Type B pancreatic cell (in vitro differentiated cells): ENCODE measurements around the gene USP24. TPM values are rescaled to one million over a fixed set of nuclear protein-coding genes. Genes with fewer than 3 reads are reported as not detected.

Experiments used
- DNase-seq: peaks from one replicate; pipeline ENCODE4 v3.0.0; 2021; ENCODE audit warnings: mixed read lengths; ENCODE audit not compliant: unreplicated experiment; ENCODE audit errors: extremely low spot score
- H3K27ac Mint-ChIP-seq: 2 replicates; pipeline ENCODE4 v1.8.0; 2021; ENCODE audit warnings: mild to moderate bottlenecking, mixed read lengths
- H3K27me3 Mint-ChIP-seq: 2 replicates; pipeline ENCODE4 v1.8.0; 2021; ENCODE audit warnings: mixed read lengths
- H3K36me3 Mint-ChIP-seq: 2 replicates; pipeline ENCODE4 v1.8.0; 2021; ENCODE audit warnings: mixed read lengths
- H3K4me1 Mint-ChIP-seq: one replicate; pipeline ENCODE4 v1.8.0; 2021; ENCODE audit warnings: mixed read lengths; ENCODE audit not compliant: unreplicated experiment
- H3K4me3 Mint-ChIP-seq: 2 replicates; pipeline ENCODE4 v1.8.0; 2021; ENCODE audit warnings: mild to moderate bottlenecking, mixed read lengths
- H3K9me3 Mint-ChIP-seq: 2 replicates; pipeline ENCODE4 v1.8.0; 2021; ENCODE audit warnings: mixed read lengths
- total RNA-seq: library from RNA; stranded (reverse); gene quantifications from 2 replicates; pipeline ENCODE4 v1.2.1, GENCODE V29; 2021; ENCODE audit warnings: low replicate concordance
- TF ChIP-seq, protein P1 (sequence below): fragments of 200-600 bp; sonication (generic); conservative IDR thresholded peaks from 2 replicates; pipeline ENCODE4 v1.5.0; 2021; ENCODE audit warnings: antibody characterized with exemption, mild to moderate bottlenecking

Gene USP24
- total RNA-seq, 1 donor from 2014 or later, result 44.5 TPM

DNA sequence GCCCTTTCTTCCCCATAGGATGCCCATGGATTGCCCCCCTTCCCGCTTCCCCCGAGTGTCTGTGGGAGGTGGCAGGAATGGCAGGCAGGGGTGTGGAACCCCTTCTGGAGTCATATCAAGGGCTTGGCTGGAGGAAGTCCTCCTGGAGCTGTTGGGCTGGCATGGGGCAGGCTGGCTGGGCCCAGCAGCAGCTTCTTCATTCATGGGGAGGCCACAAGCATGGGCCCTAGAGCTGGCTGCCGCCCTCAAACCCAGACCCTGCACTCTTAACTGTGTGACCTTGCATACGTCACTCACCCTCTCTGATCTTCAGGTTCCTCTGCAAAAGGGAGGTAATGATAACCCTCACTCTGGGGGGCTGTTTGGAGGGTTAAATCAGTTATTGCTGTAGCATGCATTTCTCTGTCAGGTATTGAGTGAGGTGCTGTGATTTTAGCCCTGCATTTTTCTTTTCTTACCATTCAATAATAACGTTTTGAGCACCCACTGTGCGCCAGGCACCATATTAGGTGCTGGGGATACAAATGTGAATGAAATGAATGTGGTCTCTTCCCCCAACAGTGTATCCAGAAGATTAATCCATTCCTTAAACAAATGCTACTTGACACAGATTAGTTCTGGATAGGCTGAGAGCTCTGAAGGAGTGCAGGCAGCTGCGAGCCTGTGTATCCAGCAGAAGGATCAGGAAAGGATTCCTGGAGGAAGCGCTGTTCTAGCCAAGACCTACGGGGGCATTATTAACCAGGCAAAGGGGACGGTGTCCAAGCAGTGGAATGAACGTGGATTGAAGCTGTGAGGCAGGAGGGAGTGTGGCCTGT is 166.5 kb downstream of the USP24 start:
- no peak overlapping the region for H3K4me3 Mint-ChIP-seq
- H3K4me1 Mint-ChIP-seq, result peaks cover 5% of the 10 kb centered on the region
- no peaks in the 10 kb centered on the region for H3K9me3 Mint-ChIP-seq
- TF ChIP-seq, protein P1, sequence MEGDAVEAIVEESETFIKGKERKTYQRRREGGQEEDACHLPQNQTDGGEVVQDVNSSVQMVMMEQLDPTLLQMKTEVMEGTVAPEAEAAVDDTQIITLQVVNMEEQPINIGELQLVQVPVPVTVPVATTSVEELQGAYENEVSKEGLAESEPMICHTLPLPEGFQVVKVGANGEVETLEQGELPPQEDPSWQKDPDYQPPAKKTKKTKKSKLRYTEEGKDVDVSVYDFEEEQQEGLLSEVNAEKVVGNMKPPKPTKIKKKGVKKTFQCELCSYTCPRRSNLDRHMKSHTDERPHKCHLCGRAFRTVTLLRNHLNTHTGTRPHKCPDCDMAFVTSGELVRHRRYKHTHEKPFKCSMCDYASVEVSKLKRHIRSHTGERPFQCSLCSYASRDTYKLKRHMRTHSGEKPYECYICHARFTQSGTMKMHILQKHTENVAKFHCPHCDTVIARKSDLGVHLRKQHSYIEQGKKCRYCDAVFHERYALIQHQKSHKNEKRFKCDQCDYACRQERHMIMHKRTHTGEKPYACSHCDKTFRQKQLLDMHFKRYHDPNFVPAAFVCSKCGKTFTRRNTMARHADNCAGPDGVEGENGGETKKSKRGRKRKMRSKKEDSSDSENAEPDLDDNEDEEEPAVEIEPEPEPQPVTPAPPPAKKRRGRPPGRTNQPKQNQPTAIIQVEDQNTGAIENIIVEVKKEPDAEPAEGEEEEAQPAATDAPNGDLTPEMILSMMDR, result no peak
- H3K36me3 Mint-ChIP-seq, result peaks cover 2% of the 10 kb centered on the region
- peaks cover 2% of the 10 kb centered on the region for H3K27me3 Mint-ChIP-seq
- no peak overlapping the region for H3K27ac Mint-ChIP-seq
- no peak for DNase-seq

DNA sequence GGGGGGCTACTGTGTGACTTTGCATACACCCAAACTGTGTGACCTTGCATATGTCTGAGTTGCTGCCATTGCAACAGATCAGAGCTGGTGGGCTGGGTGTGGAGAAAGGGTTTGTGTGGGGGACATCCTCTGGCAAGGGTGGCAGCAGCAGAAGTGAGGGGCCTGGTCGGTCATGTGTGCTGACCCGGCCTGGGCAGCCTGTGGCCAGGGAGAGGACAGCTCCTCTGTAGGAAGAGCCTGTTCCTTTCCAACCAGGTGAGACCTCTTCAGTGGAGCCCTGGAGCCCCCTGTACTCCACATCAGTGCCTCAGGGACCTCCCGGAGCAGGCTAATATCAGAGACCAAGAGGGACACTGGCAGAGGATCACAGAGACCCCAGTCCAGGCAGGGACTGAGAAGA is 167.6 kb downstream of the USP24 start:
- peaks cover 6% of the 10 kb centered on the region for H3K27me3 Mint-ChIP-seq
- TF ChIP-seq, protein P1, result no peak
- no peak for DNase-seq
- no peak overlapping the region for H3K27ac Mint-ChIP-seq
- peaks cover 5% of the 10 kb centered on the region for H3K36me3 Mint-ChIP-seq
- no peaks in the 10 kb centered on the region for H3K9me3 Mint-ChIP-seq
- H3K4me3 Mint-ChIP-seq, result no peak overlapping the region
- H3K4me1 Mint-ChIP-seq, result peaks cover 5% of the 10 kb centered on the region

DNA sequence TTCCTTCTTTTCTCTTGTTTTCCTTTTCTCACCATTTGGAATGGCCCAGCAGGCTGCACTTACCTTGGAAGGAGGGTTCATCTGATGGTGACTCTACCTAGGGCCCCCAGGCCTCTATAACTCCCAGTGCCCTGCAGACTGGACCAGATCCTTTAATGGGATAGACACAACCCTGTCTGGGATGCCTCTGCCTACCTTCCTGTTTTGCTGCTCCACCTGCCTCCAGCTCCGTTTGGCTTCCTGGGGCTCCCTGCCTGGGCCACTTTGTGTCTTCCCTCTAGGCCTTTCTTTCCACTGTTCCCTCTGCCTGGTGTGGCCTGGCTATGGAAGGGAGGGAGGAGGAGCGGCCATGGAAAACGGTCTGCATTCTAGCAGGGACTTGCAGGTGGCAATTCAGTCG is 168.3 kb downstream of the USP24 start:
- no peak overlapping the region for H3K27ac Mint-ChIP-seq
- TF ChIP-seq, protein P1, result no peak
- H3K36me3 Mint-ChIP-seq, result peaks cover 5% of the 10 kb centered on the region
- no peak overlapping the region for H3K4me3 Mint-ChIP-seq
- H3K27me3 Mint-ChIP-seq, result peaks cover 13% of the 10 kb centered on the region
- peaks cover 5% of the 10 kb centered on the region for H3K4me1 Mint-ChIP-seq
- H3K9me3 Mint-ChIP-seq, result no peaks in the 10 kb centered on the region
- no peak for DNase-seq

DNA sequence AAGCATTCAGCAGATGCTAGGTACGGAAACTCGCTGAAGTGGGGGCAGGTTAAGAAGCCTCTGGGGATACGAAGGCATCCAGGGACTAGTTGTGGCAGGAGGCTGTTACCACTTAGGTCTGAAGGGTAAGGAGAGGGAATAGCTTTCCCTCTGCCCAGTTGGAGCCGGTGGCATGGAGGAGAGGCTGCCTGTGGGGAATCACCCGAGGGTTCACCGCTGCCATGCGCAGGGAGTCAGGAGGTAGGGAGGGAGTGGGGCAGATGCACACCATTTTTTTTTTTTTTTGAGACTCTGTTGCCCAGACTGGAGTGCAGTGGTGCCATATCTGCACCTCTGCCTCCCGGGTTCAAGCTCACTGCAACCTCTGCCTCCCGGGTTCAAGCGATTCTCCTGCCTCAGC is 169.7 kb downstream of the USP24 start:
- Mint-ChIP-seq H3K9me3 (no peaks in the 10 kb centered on the region), H3K4me3 (no peak overlapping the region)

DNA sequence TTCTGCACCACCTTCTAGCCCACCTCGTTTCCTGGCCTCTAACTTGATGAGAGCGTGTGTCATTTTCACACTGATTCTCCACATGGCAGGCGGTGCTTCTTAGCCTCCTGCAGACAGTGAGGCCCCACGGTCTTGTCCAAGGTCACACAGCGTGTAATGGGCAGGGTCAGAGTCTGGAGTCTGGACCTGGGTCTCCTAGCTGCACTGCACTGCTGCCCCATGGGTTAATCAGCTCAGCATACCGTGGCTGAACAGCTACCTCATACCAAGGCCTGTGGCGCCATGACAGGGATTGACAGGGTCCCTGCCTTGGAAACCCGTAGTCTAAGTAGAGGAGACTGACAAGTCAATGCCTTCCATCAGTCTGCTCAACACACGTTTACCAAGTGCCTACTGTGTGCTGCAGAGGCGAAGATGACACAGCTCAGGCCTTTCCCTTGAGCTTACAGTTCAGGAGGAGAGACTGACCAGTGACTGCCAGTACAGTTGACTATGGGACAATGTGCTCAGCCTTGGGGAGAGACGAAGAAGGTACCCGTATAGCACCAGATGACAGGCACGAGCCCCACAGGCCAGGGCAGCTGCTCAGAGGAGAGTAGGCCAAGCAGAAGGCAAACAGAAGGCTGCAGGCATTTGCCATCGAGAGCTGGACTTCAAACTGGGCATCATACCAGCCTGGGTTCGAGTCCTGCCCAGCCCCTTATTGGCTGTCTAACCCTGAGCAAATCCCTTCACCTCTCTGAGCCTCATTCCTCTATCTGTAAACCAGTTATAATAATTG is 170.4 kb downstream of the USP24 start:
- Mint-ChIP-seq H3K4me1 (peaks cover 15% of the 10 kb centered on the region), H3K9me3 (no peaks in the 10 kb centered on the region), H3K27ac (no peak overlapping the region), H3K36me3 (peaks cover 5% of the 10 kb centered on the region), H3K4me3 (no peak overlapping the region), H3K27me3 (peaks cover 32% of the 10 kb centered on the region)
- DNase-seq, result no peak
- TF ChIP-seq, protein P1, result no peak

More for the DNA sequence above, 169.7 kb downstream of the USP24 start:
- peaks cover 26% of the 10 kb centered on the region for H3K27me3 Mint-ChIP-seq
- H3K27ac Mint-ChIP-seq, result no peak overlapping the region
- peaks cover 5% of the 10 kb centered on the region for H3K36me3 Mint-ChIP-seq
- DNase-seq, result no peak
- TF ChIP-seq, protein P1, result no peak
- peaks cover 10% of the 10 kb centered on the region for H3K4me1 Mint-ChIP-seq
